Liver (tissue), 9 donors: ENCODE measurements around the gene ZNF485. TPM values are rescaled to one million over a fixed set of nuclear protein-coding genes. Genes with fewer than 3 reads are reported as not detected.

Source experiments
- DNase-seq: peaks from one replicate; pipeline ENCODE4 v3.0.0-alpha.2; 2017; ENCODE audit warnings: low spot score
- H3K27ac ChIP-seq, 2 donors: one replicate each; pipeline ENCODE4 v1.7.0; 2013; ENCODE audit warnings: inconsistent platforms in 2 of 2, low read length in 2 of 2, control low read depth in 1 of 2, low read depth in 1 of 2, mild to moderate bottlenecking in 1 of 2
- H3K27me3 ChIP-seq, 4 donors: one replicate each; pipeline versions ENCODE4 v1.6.1 to v1.7.0; 2013; ENCODE audit warnings: low read length in 3 of 4, inconsistent platforms in 1 of 4, mild to moderate bottlenecking in 1 of 4, moderate library complexity in 1 of 4; ENCODE audit not compliant: control insufficient read depth in 4 of 4, insufficient read depth in 4 of 4
- H3K36me3 ChIP-seq, 4 donors: one replicate each; pipeline versions ENCODE4 v1.6.1 to v1.7.0; 2013; ENCODE audit warnings: low read length in 3 of 4, mild to moderate bottlenecking in 3 of 4, low read depth in 1 of 4, moderate library complexity in 1 of 4; ENCODE audit not compliant: control insufficient read depth in 4 of 4, insufficient read depth in 3 of 4
- H3K4me1 ChIP-seq, 4 donors: one replicate each; pipeline versions ENCODE4 v1.6.1 to v1.7.0; 2013; ENCODE audit warnings: low read length in 3 of 4, mild to moderate bottlenecking in 3 of 4, moderate library complexity in 1 of 4; ENCODE audit not compliant: control insufficient read depth in 4 of 4, insufficient read depth in 4 of 4
- H3K4me3 ChIP-seq, 3 donors: one replicate each; pipeline versions ENCODE4 v1.6.1 to v1.7.0; 2013; ENCODE audit warnings: low read length in 3 of 3, control low read depth in 1 of 3, low read depth in 1 of 3, mild to moderate bottlenecking in 1 of 3
- H3K9ac ChIP-seq, 2 donors: one replicate each; pipeline ENCODE4 v1.7.0; 2013; ENCODE audit warnings: low read length in 2 of 2, mild to moderate bottlenecking in 2 of 2, moderate library complexity in 2 of 2, control low read depth in 1 of 2, low read depth in 1 of 2
- H3K9me3 ChIP-seq, 4 donors: one replicate each; pipeline versions ENCODE4 v1.6.1 to v1.7.0; 2013; ENCODE audit warnings: low read length in 3 of 4; ENCODE audit not compliant: control insufficient read depth in 4 of 4
- EGR1 ChIP-seq, 2 donors: IDR thresholded peaks; 2 replicates each; pipeline ENCODE4 v1.6.1; 2016 to 2018; ENCODE audit warnings: antibody characterized with exemption in 2 of 2, low read depth in 2 of 2
- FOXA1 ChIP-seq: IDR thresholded peaks from 2 replicates; pipeline ENCODE4 v1.6.1; 2016; ENCODE audit warnings: antibody characterized with exemption
- FOXA2 ChIP-seq: IDR thresholded peaks from 2 replicates; pipeline ENCODE4 v1.6.1; 2016; ENCODE audit warnings: antibody characterized with exemption
- GABPA ChIP-seq, 2 donors: IDR thresholded peaks in 1 of 2; conservative IDR thresholded peaks in 1 of 2; 2 replicates each; pipeline ENCODE4 v1.6.1; 2016; ENCODE audit warnings: antibody characterized with exemption in 2 of 2, mild to moderate bottlenecking in 1 of 2, moderate library complexity in 1 of 2
- HNF4A ChIP-seq, 2 donors: conservative IDR thresholded peaks; 2 replicates each; pipeline ENCODE4 v1.6.1; 2016; ENCODE audit warnings: antibody characterized with exemption in 2 of 2, mild to moderate bottlenecking in 2 of 2
- HNF4G ChIP-seq: IDR thresholded peaks from 2 replicates; pipeline ENCODE4 v1.6.1; 2016; ENCODE audit warnings: antibody characterized with exemption
- JUND ChIP-seq, 2 donors: IDR thresholded peaks; 2 replicates each; pipeline ENCODE4 v1.6.1; 2016; ENCODE audit warnings: antibody characterized with exemption in 2 of 2
- NR2F2 ChIP-seq: IDR thresholded peaks from 2 replicates; pipeline ENCODE4 v1.6.1; 2016; ENCODE audit warnings: antibody characterized with exemption
- RAD21 ChIP-seq, 2 donors: IDR thresholded peaks; 2 replicates each; pipeline ENCODE4 v1.6.1; 2016; ENCODE audit warnings: antibody characterized with exemption in 2 of 2, mild to moderate bottlenecking in 2 of 2
- RXRA ChIP-seq, 2 donors: IDR thresholded peaks; 2 replicates each; pipeline ENCODE4 v1.6.1; 2017 to 2018; ENCODE audit warnings: antibody characterized with exemption in 2 of 2, mild to moderate bottlenecking in 1 of 2
- SP1 ChIP-seq: IDR thresholded peaks from 2 replicates; pipeline ENCODE4 v1.6.1; 2018; ENCODE audit warnings: antibody characterized with exemption, mild to moderate bottlenecking
- TAF1 ChIP-seq: conservative IDR thresholded peaks from 2 replicates; pipeline ENCODE4 v1.6.1; 2016; ENCODE audit warnings: antibody characterized with exemption, mild to moderate bottlenecking
- YY1 ChIP-seq: IDR thresholded peaks from 2 replicates; pipeline ENCODE4 v1.6.1; 2016; ENCODE audit warnings: antibody characterized with exemption, mild to moderate bottlenecking
- WGBS: extraction: QIAGEN DNeasy Blood & Tissue Kit; methylation state at CpG from one replicate; pipeline ENCODE4 v1.1.7; 2013; 5-methylcytosine and 5-hydroxymethylcytosine counted together
- polyA plus RNA-seq, 2 donors: library from polyadenylated mRNA; stranded (reverse) in 1 of 2; unstranded in 1 of 2; fragments of 200-250 nt in 1 of 2; fragments of >200 nt in 1 of 2; fragmentation: Nextera tagmentation in 1 of 2; extraction: Ambion mirVana in 1 of 2; gene quantifications; one replicate each; pipeline versions ENCODE4 v1.2.1 to v1.2.3, GENCODE V29; 2013 to 2015
- total RNA-seq, 2 donors: library from RNA; depleted of rRNA; stranded (reverse); fragments of >200 nt; gene quantifications; one replicate each; pipeline ENCODE4 v1.2.3, GENCODE V29; 2014
- TF ChIP-seq, protein P1 (sequence below): fragments of 150-350 bp; IDR thresholded peaks from 2 replicates; pipeline ENCODE4 v1.5.1; 2017; ENCODE audit warnings: improper control_type of control experiment, low read depth, low read length; ENCODE audit not compliant: missing input control
- TF ChIP-seq, protein P2 (sequence below): IDR thresholded peaks from 2 replicates; pipeline ENCODE4 v1.6.1; 2016; ENCODE audit warnings: antibody characterized with exemption
- TF ChIP-seq, protein P3 (sequence below): IDR thresholded peaks from 2 replicates; pipeline ENCODE4 v1.6.1; 2016; ENCODE audit warnings: antibody characterized with exemption
- TF ChIP-seq, protein P4 (sequence below): IDR thresholded peaks from 2 replicates; pipeline ENCODE4 v1.6.1; 2016; ENCODE audit warnings: antibody characterized with exemption
- TF ChIP-seq, protein P5 (sequence below): IDR thresholded peaks from 2 replicates; pipeline ENCODE4 v1.6.1; 2016; ENCODE audit warnings: antibody characterized with exemption, mild to moderate bottlenecking
- donor health status: healthy.
- donor health status: healthy.
- donor health status: healthy.
- donor health status: healthy.
- donor health status: healthy.

The ZNF485 gene
- total and polyA plus RNA-seq, 4 donors: 0.92 to 2.4 (median 1.0) TPM

DNA sequence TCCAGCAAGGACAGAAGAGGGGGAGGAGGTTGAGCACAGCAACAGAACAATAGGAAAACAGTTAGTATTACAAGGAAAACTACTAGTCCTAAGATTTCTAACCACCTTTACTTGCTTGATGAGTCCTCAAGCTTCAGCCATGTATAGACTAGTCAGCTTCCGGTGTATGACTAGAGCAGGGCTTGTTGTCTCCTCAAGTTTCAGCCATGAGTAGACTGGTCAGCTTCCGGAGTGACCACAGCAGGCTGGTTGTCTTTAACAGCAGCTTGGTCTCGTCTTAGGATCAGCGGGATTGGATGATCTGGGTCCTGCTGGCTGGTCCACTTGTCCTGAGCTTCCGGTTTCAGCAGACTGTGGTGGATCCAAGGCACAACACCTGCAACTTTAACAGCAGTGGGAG is 21.2 kb upstream of the ZNF485 start:
- H3K9me3 ChIP-seq: no peaks in the 10 kb centered on the region
- H3K4me1 ChIP-seq: no peaks in the 10 kb centered on the region
- TF ChIP-seq HNF4A (conservative IDR thresholded peaks at IDR 0.05): no peak
- TF ChIP-seq RAD21 (IDR thresholded peaks at IDR 0.05): no peak
- TF ChIP-seq JUND (IDR thresholded peaks at IDR 0.05): no peak
- no peak for TF ChIP-seq TAF1
- TF ChIP-seq, protein P1, sequence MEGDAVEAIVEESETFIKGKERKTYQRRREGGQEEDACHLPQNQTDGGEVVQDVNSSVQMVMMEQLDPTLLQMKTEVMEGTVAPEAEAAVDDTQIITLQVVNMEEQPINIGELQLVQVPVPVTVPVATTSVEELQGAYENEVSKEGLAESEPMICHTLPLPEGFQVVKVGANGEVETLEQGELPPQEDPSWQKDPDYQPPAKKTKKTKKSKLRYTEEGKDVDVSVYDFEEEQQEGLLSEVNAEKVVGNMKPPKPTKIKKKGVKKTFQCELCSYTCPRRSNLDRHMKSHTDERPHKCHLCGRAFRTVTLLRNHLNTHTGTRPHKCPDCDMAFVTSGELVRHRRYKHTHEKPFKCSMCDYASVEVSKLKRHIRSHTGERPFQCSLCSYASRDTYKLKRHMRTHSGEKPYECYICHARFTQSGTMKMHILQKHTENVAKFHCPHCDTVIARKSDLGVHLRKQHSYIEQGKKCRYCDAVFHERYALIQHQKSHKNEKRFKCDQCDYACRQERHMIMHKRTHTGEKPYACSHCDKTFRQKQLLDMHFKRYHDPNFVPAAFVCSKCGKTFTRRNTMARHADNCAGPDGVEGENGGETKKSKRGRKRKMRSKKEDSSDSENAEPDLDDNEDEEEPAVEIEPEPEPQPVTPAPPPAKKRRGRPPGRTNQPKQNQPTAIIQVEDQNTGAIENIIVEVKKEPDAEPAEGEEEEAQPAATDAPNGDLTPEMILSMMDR: no peak
- TF ChIP-seq EGR1 (IDR thresholded peaks at IDR 0.05; ENCODE audit: low read depth in 2 of 2): no peak
- TF ChIP-seq NR2F2: no peak
- TF ChIP-seq GABPA (IDR thresholded peaks at IDR 0.05 in 1 of 2, conservative IDR thresholded peaks at IDR 0.05 in 1 of 2): no peak
- TF ChIP-seq, protein P2, sequence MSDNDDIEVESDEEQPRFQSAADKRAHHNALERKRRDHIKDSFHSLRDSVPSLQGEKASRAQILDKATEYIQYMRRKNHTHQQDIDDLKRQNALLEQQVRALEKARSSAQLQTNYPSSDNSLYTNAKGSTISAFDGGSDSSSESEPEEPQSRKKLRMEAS: no peak
- TF ChIP-seq, protein P3, sequence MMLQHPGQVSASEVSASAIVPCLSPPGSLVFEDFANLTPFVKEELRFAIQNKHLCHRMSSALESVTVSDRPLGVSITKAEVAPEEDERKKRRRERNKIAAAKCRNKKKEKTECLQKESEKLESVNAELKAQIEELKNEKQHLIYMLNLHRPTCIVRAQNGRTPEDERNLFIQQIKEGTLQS: no peak
- TF ChIP-seq FOXA2: no peak
- TF ChIP-seq YY1: no peak
- TF ChIP-seq FOXA1: no peak
- H3K27ac ChIP-seq: no peak overlapping the region
- DNase-seq: no peak
- no peaks in the 10 kb centered on the region for H3K27me3 ChIP-seq
- 90% methylated on average over 5 of the region's 5 CpGs for WGBS
- H3K36me3 ChIP-seq: no peaks in the 10 kb centered on the region
- H3K9ac ChIP-seq: no peak overlapping the region
- H3K4me3 ChIP-seq: no peak overlapping the region

DNA sequence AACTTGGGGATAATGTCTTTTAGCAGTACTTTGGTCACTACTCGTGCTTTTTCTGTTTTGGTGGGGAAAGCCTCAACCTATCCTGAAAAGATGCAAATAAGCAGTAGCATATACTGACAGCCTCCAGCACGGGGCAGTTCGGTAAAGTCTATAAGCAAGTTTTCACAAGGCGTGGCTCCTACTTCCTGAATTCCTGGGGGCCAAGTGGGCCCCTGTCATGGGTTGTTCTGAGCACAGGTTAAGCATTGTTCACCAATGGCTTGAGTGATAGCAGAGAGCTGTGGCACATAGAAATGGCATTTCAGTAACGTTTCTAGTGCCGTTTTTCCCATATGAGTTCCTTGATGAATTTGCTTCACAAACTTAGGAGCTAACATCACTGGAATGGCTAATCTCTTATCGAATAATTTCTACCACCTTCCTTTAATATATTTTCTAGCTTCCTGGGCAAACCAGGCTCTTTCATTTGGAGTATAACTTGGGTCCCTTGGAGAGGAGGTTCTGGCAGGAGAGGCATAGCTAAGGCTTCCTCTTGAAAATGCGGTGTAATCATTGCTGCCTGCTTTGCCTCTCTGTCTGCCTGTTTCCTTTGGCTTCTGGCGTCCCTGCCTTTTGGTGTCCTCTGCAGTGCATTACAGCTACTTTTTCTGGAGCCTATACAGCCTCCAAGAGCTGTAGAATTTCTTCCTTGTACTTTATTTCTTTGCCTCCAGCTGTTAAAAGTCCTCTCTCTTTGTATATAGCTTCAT is 20.1 kb upstream of the ZNF485 start:
- Histone ChIP-seq H3K9me3 (peaks cover 0 to under 1% (median 0%) of the 10 kb centered on the region in 4 donors), H3K4me3 (no peak overlapping the region), H3K27ac (no peak overlapping the region), H3K27me3 (no peaks in the 10 kb centered on the region), H3K36me3 (no peaks in the 10 kb centered on the region), H3K4me1 (no peaks in the 10 kb centered on the region), H3K9ac (no peak overlapping the region)
- TF ChIP-seq SP1: no peak
- no peak for TF ChIP-seq FOXA1
- TF ChIP-seq, protein P1: no peak
- TF ChIP-seq HNF4A (conservative IDR thresholded peaks at IDR 0.05): no peak
- TF ChIP-seq RXRA (IDR thresholded peaks at IDR 0.05): no peak
- TF ChIP-seq, protein P4, sequence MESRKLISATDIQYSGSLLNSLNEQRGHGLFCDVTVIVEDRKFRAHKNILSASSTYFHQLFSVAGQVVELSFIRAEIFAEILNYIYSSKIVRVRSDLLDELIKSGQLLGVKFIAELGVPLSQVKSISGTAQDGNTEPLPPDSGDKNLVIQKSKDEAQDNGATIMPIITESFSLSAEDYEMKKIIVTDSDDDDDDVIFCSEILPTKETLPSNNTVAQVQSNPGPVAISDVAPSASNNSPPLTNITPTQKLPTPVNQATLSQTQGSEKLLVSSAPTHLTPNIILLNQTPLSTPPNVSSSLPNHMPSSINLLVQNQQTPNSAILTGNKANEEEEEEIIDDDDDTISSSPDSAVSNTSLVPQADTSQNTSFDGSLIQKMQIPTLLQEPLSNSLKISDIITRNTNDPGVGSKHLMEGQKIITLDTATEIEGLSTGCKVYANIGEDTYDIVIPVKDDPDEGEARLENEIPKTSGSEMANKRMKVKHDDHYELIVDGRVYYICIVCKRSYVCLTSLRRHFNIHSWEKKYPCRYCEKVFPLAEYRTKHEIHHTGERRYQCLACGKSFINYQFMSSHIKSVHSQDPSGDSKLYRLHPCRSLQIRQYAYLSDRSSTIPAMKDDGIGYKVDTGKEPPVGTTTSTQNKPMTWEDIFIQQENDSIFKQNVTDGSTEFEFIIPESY: no peak
- TF ChIP-seq EGR1 (IDR thresholded peaks at IDR 0.05; ENCODE audit: low read depth in 2 of 2): no peak
- no peak for TF ChIP-seq TAF1
- TF ChIP-seq NR2F2: no peak
- TF ChIP-seq HNF4G: no peak
- TF ChIP-seq FOXA2: no peak
- TF ChIP-seq, protein P5, sequence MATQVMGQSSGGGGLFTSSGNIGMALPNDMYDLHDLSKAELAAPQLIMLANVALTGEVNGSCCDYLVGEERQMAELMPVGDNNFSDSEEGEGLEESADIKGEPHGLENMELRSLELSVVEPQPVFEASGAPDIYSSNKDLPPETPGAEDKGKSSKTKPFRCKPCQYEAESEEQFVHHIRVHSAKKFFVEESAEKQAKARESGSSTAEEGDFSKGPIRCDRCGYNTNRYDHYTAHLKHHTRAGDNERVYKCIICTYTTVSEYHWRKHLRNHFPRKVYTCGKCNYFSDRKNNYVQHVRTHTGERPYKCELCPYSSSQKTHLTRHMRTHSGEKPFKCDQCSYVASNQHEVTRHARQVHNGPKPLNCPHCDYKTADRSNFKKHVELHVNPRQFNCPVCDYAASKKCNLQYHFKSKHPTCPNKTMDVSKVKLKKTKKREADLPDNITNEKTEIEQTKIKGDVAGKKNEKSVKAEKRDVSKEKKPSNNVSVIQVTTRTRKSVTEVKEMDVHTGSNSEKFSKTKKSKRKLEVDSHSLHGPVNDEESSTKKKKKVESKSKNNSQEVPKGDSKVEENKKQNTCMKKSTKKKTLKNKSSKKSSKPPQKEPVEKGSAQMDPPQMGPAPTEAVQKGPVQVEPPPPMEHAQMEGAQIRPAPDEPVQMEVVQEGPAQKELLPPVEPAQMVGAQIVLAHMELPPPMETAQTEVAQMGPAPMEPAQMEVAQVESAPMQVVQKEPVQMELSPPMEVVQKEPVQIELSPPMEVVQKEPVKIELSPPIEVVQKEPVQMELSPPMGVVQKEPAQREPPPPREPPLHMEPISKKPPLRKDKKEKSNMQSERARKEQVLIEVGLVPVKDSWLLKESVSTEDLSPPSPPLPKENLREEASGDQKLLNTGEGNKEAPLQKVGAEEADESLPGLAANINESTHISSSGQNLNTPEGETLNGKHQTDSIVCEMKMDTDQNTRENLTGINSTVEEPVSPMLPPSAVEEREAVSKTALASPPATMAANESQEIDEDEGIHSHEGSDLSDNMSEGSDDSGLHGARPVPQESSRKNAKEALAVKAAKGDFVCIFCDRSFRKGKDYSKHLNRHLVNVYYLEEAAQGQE: no peak
- TF ChIP-seq RAD21 (IDR thresholded peaks at IDR 0.05): no peak
- TF ChIP-seq, protein P3: no peak
- TF ChIP-seq JUND (IDR thresholded peaks at IDR 0.05): no peak
- TF ChIP-seq YY1: no peak
- no peak for TF ChIP-seq GABPA (IDR thresholded peaks at IDR 0.05 in 1 of 2, conservative IDR thresholded peaks at IDR 0.05 in 1 of 2)
- TF ChIP-seq, protein P2: no peak
- no peak for DNase-seq
- whole genome bisulfite sequencing: 78% methylated on average over 9 of the region's 9 CpGs
